Ammon's horn (tissue), 1 donor: Measurements from ENCODE around the gene URAD.

Experiments used
- DNase-seq: peaks from one replicate; pipeline ENCODE4 v3.0.0-alpha.2; 2016; ENCODE audit warnings: low spot score

Gene URAD

DNA sequence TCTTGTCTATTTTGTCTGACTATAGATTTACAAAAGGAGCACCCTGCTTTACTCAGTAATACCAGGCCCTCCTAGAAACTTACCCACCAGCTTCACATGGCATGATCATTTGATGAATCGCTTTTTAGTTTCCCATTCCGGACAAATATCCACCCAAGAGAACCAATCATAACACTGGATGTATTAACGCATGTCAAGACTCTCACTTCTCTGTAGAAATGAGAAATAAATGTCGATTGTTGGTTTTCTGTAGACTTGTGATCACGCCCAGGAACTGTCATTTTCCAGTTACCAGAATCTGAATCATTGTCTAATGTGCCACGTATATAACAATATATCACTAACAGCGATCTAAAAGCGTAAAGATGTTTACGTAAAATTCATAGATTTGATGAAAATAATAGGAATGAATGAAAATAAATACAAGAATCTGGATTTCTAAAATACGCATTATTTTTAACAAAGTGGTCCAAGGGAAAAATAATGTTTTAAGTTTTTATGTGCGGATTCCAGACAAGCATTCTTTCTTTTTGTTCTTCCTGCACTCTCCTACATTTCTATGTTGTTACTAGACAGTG, 33.4 kb downstream of the URAD start:
- no peak for DNase-seq

DNA sequence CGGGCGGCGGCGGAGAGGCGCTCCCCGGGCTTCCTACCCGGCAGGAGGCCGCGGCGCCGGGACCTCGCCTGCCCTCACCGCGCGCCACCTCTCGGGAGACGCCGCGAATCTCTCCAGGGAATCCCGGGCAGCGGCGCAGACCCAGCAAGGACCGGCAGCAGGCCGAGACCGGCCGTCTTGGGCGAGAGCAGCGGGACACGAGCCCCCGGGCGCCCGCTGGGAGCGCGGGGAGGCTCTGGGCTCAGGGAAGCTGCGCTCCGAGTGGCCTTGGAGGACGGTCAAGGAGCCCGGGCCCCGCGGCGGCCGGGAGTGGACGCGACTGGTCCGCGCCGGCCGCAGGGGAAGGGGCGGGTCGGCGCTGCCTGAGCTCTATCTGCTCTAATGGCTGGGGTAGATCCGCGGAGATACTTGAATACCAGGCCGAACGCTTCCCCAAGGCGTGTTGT, 34.1 kb downstream of the URAD start:
- no peak for DNase-seq

- peak; percentile 44 for DNase-seq
Measured at GRCh38 chr13:27953676-27954405, 34.7 kb downstream of the URAD start.

DNA sequence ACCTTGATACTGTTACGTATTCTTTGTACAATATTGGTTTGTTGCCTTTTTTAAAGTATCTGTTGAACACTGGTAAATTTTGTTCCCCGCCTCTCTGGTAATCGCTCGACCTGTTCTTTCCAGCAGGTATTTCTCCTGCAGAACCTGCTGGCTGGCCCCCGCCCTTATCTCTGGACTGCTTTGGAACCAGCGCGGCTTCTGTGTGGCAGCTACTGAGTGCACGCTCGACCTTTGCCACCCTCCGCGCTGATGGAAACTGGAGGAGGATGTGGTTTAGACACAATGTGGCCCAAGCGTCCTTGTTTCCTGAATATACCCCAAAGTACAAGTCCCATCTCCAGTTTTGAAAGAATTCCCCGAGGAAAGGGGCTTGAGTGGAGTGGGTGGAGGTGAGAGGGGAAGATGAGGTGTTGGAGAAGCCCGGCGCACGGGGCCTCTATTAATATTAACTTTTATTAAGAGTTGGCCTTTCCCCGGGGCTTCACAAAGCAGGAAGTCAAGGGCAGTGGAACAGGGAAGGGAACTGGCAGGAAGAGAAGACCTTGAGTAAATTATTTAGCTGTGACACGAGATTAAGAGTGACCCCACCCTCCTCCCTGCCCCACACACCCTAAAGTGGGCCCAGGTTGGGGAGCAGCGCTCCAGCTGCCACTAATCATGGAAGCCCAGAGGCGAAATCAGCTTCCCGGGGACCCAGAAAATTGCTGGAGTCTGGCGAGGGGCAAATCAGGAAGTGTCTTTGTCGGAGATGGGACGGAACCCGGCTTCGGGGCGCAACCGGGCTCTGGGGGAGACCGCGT, 35.4 kb downstream of the URAD start:
- DNase-seq = no peak

GRCh38 chr13:27942972-27943371, 45.5 kb downstream of the URAD start:
- DNase-seq = no peak

- DNase-seq = no peak
Measured at GRCh38 chr13:27933580-27934328, 54.7 kb downstream of the URAD start.

GRCh38 chr13:27933118-27933517, 55.4 kb downstream of the URAD start:
- no peak for DNase-seq

GRCh38 chr13:27929868-27930267, 58.6 kb downstream of the URAD start:
- no peak for DNase-seq

DNA sequence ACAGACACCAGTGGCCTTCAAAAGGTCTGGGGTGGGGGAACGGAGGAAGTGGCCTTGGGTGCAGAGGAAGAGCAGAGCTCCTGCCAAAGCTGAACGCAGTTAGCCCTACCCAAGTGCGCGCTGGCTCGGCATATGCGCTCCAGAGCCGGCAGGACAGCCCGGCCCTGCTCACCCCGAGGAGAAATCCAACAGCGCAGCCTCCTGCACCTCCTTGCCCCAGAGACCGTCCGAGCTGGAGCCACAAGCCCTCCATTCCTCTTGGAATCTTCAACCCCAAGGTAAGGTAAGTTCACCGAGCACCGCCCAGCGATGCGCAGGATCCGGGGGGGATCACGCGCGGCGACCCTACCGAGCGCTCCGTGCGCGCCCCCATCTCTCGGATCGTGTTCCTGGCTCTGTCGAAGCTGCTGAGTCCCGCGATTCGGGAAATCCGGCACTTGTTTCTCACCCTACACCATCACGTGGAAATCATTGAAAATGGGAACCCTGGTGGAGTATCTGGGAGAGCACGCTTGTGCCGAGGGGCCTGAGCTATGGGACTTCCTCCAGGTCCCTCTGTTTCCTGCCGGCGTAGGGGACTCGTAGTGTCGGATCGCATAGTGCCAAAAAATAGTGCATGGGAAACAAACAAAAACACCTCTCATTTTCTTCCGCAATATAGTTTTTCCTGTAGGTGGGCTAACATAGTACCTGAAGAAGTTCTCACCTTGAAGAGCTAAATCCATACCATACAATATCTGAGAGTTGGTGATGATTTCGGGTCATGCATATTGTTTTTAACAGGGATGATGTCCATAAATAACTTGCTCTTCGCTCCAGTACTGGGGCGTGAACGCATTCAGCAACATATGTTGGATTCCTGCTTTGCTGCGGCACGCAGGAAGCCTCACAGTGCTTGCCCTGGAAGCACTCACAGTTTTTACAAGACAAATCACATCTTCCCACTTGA, 59.4 kb downstream of the URAD start:
- no peak for DNase-seq

DNA sequence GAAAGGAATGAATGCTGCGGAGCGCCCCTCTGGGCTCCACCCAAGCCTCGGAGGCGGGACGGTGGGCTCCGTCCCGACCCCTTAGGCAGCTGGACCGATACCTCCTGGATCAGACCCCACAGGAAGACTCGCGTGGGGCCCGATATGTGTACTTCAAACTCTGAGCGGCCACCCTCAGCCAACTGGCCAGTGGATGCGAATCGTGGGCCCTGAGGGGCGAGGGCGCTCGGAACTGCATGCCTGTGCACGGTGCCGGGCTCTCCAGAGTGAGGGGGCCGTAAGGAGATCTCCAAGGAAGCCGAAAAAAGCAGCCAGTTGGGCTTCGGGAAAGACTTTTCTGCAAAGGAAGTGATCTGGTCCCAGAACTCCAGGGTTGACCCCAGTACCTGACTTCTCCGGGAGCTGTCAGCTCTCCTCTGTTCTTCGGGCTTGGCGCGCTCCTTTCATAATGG, 60.1 kb downstream of the URAD start:
- no peak for DNase-seq
